Mesendoderm (in vitro differentiated cells): ENCODE data around the gene GPT2.
A peak's percentile ranks its signal among the peaks of the same experiment; 100 is the strongest.
"Not testable (repeated sequence)": the region's sequence is repeated elsewhere in the genome, so short reads cannot be mapped to it uniquely, and the experiment has no call there.

Experiments
- DNase-seq: peaks from one replicate; pipeline ENCODE4 v3.0.0; 2013
- H2AK5ac ChIP-seq: 2 replicates; pipeline ENCODE4 v1.6.1; 2013; ENCODE audit warnings: low read length, inconsistent platforms
- H2BK120ac ChIP-seq: 2 replicates; pipeline ENCODE4 v1.6.1; 2013; ENCODE audit warnings: low read depth, mild to moderate bottlenecking, low read length, moderate library complexity, mixed read lengths
- H2BK15ac ChIP-seq: replicated peaks from 2 replicates; pipeline ENCODE4 v1.6.1; 2013; ENCODE audit warnings: low read depth, mild to moderate bottlenecking, moderate library complexity
- H2BK5ac ChIP-seq: 2 replicates; pipeline ENCODE4 v1.6.1; 2013; ENCODE audit warnings: low read length, inconsistent platforms
- H3K18ac ChIP-seq: 2 replicates; pipeline ENCODE4 v1.6.1; 2013; ENCODE audit warnings: mild to moderate bottlenecking, low read length, mixed read lengths
- H3K23ac ChIP-seq: one replicate; pipeline ENCODE4 v1.6.1; 2013; ENCODE audit warnings: low read length
- H3K27ac ChIP-seq: 2 replicates; pipeline ENCODE4 v1.5.1; 2013; ENCODE audit warnings: low read depth, mild to moderate bottlenecking, inconsistent platforms, low read length, moderate library complexity
- H3K27me3 ChIP-seq: 2 replicates; pipeline ENCODE4 v1.6.1; 2013; ENCODE audit warnings: low read length, control low read depth, mild to moderate bottlenecking, inconsistent platforms; ENCODE audit not compliant: insufficient read depth, poor library complexity
- H3K36me3 ChIP-seq: 2 replicates; pipeline ENCODE4 v1.6.1; 2013; ENCODE audit warnings: low read length, inconsistent platforms; ENCODE audit not compliant: control insufficient read depth, insufficient read depth
- H3K4ac ChIP-seq: one replicate; pipeline ENCODE4 v1.6.1; 2013; ENCODE audit warnings: low read depth, mild to moderate bottlenecking, low read length, moderate library complexity
- H3K4me1 ChIP-seq: 2 replicates; pipeline ENCODE4 v1.6.1; 2013; ENCODE audit warnings: low read depth, low read length, inconsistent platforms; ENCODE audit not compliant: control insufficient read depth
- H3K4me2 ChIP-seq: 2 replicates; pipeline ENCODE4 v1.6.1; 2013; ENCODE audit warnings: low read length
- H3K4me3 ChIP-seq: 2 replicates; pipeline ENCODE4 v1.5.1; 2013; ENCODE audit warnings: mild to moderate bottlenecking, low read length
- H3K56ac ChIP-seq: one replicate; pipeline ENCODE4 v1.6.1; 2013; ENCODE audit warnings: low read length
- H3K79me1 ChIP-seq: 2 replicates; pipeline ENCODE4 v1.6.1; 2013; ENCODE audit warnings: low read length, inconsistent platforms
- H3K79me2 ChIP-seq: 2 replicates; pipeline ENCODE4 v1.6.1; 2013; ENCODE audit warnings: mild to moderate bottlenecking, low read length; ENCODE audit not compliant: control insufficient read depth, insufficient read depth
- H3K9ac ChIP-seq: 2 replicates; pipeline ENCODE4 v1.6.1; 2013; ENCODE audit warnings: low read length, inconsistent platforms
- H4K5ac ChIP-seq: one replicate; pipeline ENCODE4 v1.6.1; 2013; ENCODE audit warnings: low read length
- H4K8ac ChIP-seq: one replicate; pipeline ENCODE4 v1.6.1; 2013; ENCODE audit warnings: low read depth, mild to moderate bottlenecking, control low read depth, low read length, moderate library complexity
- WGBS: extraction: QIAGEN DNeasy Blood & Tissue Kit; methylation state at CpG from one replicate; pipeline ENCODE4 v1.1.7; 2013; ENCODE audit warnings: low lambda C conversion rate, missing lambda C conversion rate; ENCODE audit not compliant: insufficient coverage; ENCODE audit errors: extremely low coverage; 5-methylcytosine and 5-hydroxymethylcytosine counted together

The GPT2 gene

DNA sequence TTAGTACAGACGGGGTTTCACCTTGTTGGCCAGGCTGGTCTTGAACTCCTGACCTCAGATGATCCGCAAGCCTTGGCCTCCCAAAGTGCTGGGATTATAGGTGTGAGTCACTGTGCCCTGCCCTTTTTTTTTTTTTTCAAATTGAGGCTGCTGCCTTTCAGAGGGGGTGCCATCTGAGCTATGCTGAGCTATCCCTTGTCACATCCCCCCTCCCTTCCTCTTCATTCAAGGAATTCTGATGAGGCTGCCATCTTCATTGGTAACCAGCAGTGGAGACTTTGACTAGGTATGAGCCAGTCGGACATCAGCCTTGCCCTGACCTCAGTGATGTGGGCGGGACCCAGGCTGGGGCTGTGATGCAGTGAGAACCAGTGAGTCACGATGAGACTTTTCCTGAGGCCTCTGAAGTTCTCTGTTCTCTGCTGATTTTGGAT lies 24.4 kb upstream of the GPT2 start:
- no peak overlapping the region for H4K5ac ChIP-seq

DNA sequence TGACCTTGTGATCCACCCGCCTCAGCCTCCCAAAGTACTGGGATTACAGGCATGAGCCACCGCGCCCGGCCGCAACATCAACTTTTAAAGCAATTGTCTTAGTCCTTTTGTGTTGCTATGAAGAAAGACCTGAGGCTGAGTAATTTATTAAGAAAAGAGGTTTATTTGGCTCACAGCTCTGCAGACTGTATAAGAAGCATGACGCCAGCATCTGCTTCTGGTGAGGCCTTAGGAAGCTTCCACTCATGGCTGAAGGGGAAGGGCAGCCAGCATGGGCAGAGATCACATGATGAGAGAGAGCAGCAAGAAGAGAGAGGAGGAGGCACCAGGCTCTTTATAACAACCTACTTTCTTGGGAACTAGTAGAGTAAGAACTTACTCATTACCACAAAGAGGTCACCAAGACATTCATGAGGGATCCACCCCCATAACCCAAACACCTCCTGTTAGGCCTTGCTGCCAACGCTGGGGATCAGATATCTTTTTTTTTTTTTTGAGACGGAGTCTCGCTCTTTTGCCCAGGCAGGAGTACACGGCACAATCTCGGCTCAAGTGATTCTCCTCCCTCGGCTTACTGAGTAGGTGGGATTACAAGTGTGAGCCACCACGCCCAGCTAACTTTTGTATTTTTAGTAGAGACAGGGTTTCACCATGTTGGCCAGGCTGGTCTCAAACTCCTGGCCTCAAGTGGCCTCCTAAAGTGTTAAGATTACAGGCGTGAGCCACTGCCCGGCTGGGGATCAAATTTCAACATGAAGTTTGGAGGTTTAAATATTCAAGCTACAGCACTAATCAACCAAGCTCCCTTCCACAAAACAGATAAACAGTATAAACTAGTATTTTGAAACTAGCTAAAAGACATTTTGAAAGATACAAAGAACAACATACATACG lies 21.4 kb upstream of the GPT2 start:
- Histone ChIP-seq H3K79me1 (no peaks in the 10 kb centered on the region), H3K27me3 (no peaks in the 10 kb centered on the region), H3K4me3 (no peak overlapping the region), H3K9ac (no peak overlapping the region), H2BK5ac (no peak overlapping the region), H3K27ac (no peak overlapping the region), H3K36me3 (no peaks in the 10 kb centered on the region), H3K79me2 (no peaks in the 10 kb centered on the region), H2BK15ac (no peak overlapping the region), H3K18ac (no peak overlapping the region), H2BK120ac (no peak overlapping the region), H4K5ac (no peak overlapping the region), H3K4me1 (no peaks in the 10 kb centered on the region), H3K23ac (no peak overlapping the region), H4K8ac (no peak overlapping the region), H3K56ac (no peak overlapping the region), H3K4me2 (no peak overlapping the region), H3K4ac (no peak overlapping the region), H2AK5ac (no peak overlapping the region)
- no CpG with 5 or more reads among the region's 16 CpGs for WGBS
- no peak for DNase-seq

More for the DNA sequence above, 24.4 kb upstream of the GPT2 start:
- Histone ChIP-seq H3K27me3 (no peaks in the 10 kb centered on the region), H4K8ac (no peak overlapping the region), H3K18ac (no peak overlapping the region), H2BK120ac (no peak overlapping the region), H2BK15ac (no peak overlapping the region), H3K79me2 (no peaks in the 10 kb centered on the region), H3K36me3 (no peaks in the 10 kb centered on the region), H3K4me3 (no peak overlapping the region), H3K9ac (no peak overlapping the region), H2BK5ac (no peak overlapping the region), H3K79me1 (no peaks in the 10 kb centered on the region), H2AK5ac (no peak overlapping the region), H3K4me2 (no peak overlapping the region), H3K23ac (no peak overlapping the region), H3K4me1 (no peaks in the 10 kb centered on the region), H3K56ac (no peak overlapping the region), H3K4ac (no peak overlapping the region), H3K27ac (no peak overlapping the region)
- no CpG with 5 or more reads among the region's 5 CpGs for WGBS
- DNase-seq: peak; percentile 44

DNA sequence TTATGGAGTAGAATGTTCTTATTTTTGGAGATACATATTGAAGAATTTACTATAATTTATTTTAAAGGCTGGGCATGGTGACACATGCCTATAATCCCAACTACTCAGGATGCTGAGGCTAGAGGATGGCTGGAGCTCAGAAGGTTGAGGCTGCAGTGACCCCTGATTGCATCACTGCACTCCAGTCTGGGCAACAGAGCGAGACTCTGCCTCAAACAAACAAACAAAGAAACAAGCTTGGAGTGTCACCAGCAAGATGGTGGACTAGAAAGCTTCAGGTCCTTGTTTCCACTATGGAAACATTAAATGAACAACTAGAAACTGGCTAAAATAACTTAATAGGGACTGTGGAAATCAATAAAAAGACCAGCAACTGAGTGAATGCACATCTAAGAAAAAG lies 17.9 kb upstream of the GPT2 start:
- no peak overlapping the region for H2BK5ac ChIP-seq
- H3K4ac ChIP-seq: no peak overlapping the region
- H3K79me2 ChIP-seq: no peaks in the 10 kb centered on the region
- no peaks in the 10 kb centered on the region for H3K36me3 ChIP-seq
- H3K9ac ChIP-seq: no peak overlapping the region
- no peaks in the 10 kb centered on the region for H3K4me1 ChIP-seq
- no peak overlapping the region for H3K23ac ChIP-seq
- DNase-seq: no peak
- no peak overlapping the region for H2BK15ac ChIP-seq
- H3K4me3 ChIP-seq: no peak overlapping the region
- no peak overlapping the region for H4K8ac ChIP-seq
- WGBS: no CpG with 5 or more reads among the region's 1 CpG
- H3K27ac ChIP-seq: no peak overlapping the region
- H3K79me1 ChIP-seq: no peaks in the 10 kb centered on the region
- no peak overlapping the region for H2AK5ac ChIP-seq
- H3K56ac ChIP-seq: no peak overlapping the region
- H3K18ac ChIP-seq: no peak overlapping the region
- H2BK120ac ChIP-seq: no peak overlapping the region
- H4K5ac ChIP-seq: no peak overlapping the region
- H3K27me3 ChIP-seq: no peaks in the 10 kb centered on the region
- H3K4me2 ChIP-seq: no peak overlapping the region

DNA sequence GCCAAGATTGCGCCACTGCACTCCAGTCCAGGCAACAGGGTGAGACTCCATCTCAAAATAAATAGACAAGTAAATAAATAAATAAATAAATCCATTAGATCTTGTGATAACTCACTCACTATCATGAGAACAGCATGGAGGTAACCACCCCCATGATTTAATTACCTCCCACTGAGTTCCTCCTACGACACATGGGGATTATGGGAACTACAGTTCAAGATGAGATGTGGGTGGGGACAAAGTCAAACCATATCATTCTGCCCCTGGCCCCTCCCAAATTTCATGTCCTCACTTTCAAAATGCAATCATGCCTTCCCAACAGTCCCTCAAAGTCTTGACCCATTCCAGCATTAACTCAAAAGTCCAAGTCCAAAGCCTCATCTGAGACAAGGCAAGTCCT lies 16.7 kb upstream of the GPT2 start:
- not testable (repeated sequence) for DNase-seq, H3K56ac ChIP-seq, H2BK120ac ChIP-seq, H3K36me3 ChIP-seq, H4K8ac ChIP-seq, H3K27me3 ChIP-seq, H3K4ac ChIP-seq, H3K79me1 ChIP-seq, H3K4me2 ChIP-seq, H3K79me2 ChIP-seq, H3K4me3 ChIP-seq, H3K4me1 ChIP-seq, H2BK5ac ChIP-seq, H4K5ac ChIP-seq, H3K9ac ChIP-seq, H2AK5ac ChIP-seq, H3K27ac ChIP-seq, H3K23ac ChIP-seq, H3K18ac ChIP-seq, H2BK15ac ChIP-seq
- WGBS: no CpG with 5 or more reads among the region's 2 CpGs

DNA sequence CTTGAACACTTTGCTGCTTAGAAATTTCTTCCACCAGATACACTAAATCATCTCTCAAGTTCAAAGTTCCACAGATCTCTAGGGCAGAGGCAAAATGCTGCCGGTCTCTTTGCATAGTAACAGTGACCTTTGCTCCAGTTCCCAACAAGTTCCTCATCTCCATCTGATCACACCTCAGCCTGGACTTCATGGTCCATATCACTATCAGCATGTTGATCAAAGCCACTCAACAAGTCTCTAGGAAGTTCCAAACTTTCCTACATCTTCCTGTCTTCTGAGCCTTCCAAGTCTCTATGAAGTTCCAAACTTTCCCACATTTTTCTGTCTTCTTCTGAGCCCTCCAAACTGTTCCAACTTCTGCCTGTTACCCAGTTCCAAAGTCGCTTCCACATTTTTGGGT lies 15.3 kb upstream of the GPT2 start:
- not testable (repeated sequence) for H2AK5ac ChIP-seq, H2BK120ac ChIP-seq, H3K18ac ChIP-seq, H3K4me3 ChIP-seq, DNase-seq, H3K4ac ChIP-seq, H3K4me2 ChIP-seq, H3K79me1 ChIP-seq, H3K79me2 ChIP-seq, H3K27me3 ChIP-seq, H2BK15ac ChIP-seq, H3K23ac ChIP-seq, H4K8ac ChIP-seq, H3K9ac ChIP-seq, H4K5ac ChIP-seq, H3K56ac ChIP-seq, H3K4me1 ChIP-seq, H3K27ac ChIP-seq, H3K36me3 ChIP-seq, H2BK5ac ChIP-seq
- no CpG with 5 or more reads among the region's 2 CpGs for WGBS

DNA sequence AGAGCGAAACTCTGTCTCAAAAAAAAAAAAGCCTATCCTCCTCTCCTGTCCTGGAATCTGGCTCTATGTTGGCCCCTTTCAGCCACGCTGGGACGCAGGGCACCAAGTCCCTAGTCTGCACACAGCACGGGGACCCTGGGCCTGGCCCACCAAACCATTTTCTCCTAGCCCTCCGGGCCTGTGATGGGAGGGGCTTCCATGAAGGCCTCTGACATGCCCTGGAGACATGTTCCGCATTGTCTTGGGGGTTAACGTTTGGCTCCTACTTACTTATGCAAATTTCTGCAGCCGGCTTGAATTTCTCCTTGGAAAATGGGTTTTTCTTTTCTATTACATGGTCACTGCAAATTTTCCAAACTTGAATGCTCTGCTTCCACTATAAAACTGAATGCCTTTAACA lies 12.6 kb upstream of the GPT2 start:
- H3K36me3 ChIP-seq: no peaks in the 10 kb centered on the region
- H2BK120ac ChIP-seq: no peak overlapping the region
- no peaks in the 10 kb centered on the region for H3K27me3 ChIP-seq
- DNase-seq: no peak
- H3K4me1 ChIP-seq: peaks cover 3% of the 10 kb centered on the region
- no peak overlapping the region for H2AK5ac ChIP-seq
- no CpG with 5 or more reads among the region's 8 CpGs for WGBS
- no peaks in the 10 kb centered on the region for H3K79me2 ChIP-seq
- no peak overlapping the region for H3K4me3 ChIP-seq
- no peak overlapping the region for H3K27ac ChIP-seq
- H2BK15ac ChIP-seq: no peak overlapping the region
- H3K79me1 ChIP-seq: no peaks in the 10 kb centered on the region
- H3K18ac ChIP-seq: no peak overlapping the region
- H2BK5ac ChIP-seq: no peak overlapping the region
- no peak overlapping the region for H3K9ac ChIP-seq
- H3K4ac ChIP-seq: no peak overlapping the region
- H3K56ac ChIP-seq: peak overlapping the region; percentile 67
- no peak overlapping the region for H4K8ac ChIP-seq
- no peak overlapping the region for H4K5ac ChIP-seq
- H3K4me2 ChIP-seq: no peak overlapping the region
- no peak overlapping the region for H3K23ac ChIP-seq
